VCaP (cell line): Measurements from ENCODE around the gene IGSF5.

Experiments
- H3K27ac ChIP-seq: fragments of 450-650 bp; 2 replicates; pipeline ENCODE4 v1.5.1; 2017
- CTCF ChIP-seq: fragments of 450-650 bp; conservative IDR thresholded peaks from 2 replicates; pipeline ENCODE4 v1.5.1; 2017; ENCODE audit warnings: mild to moderate bottlenecking, moderate library complexity

IGSF5 gene

GRCh38 chr21:39825250-39825649, 80.3 kb downstream of the IGSF5 start:
- TF ChIP-seq CTCF = no peak

GRCh38 chr21:39834543-39834942, 89.6 kb downstream of the IGSF5 start:
- no peak for TF ChIP-seq CTCF

More at GRCh38 chr21:39825250-39825649, 80.3 kb downstream of the IGSF5 start:
- H3K27ac ChIP-seq = no peak overlapping the region

GRCh38 chr21:39837861-39838359, 92.9 kb downstream of the IGSF5 start:
- no peak for TF ChIP-seq CTCF
- H3K27ac ChIP-seq = no peak overlapping the region

More at GRCh38 chr21:39834543-39834942, 89.6 kb downstream of the IGSF5 start:
- no peak overlapping the region for H3K27ac ChIP-seq

GRCh38 chr21:39840373-39841097, 95.6 kb downstream of the IGSF5 start:
- TF ChIP-seq CTCF = no peak
- peak overlapping the region; percentile 63 for H3K27ac ChIP-seq

GRCh38 chr21:39842741-39843459, 97.9 kb downstream of the IGSF5 start:
- H3K27ac ChIP-seq = no peak overlapping the region
- TF ChIP-seq CTCF = no peak

- H3K27ac ChIP-seq = no peak overlapping the region
- no peak for TF ChIP-seq CTCF
Observed at GRCh38 chr21:39843483-39843882, 98.5 kb downstream of the IGSF5 start.

- no peak for TF ChIP-seq CTCF
- no peak overlapping the region for H3K27ac ChIP-seq
Observed at GRCh38 chr21:39843916-39844315, 98.9 kb downstream of the IGSF5 start.
